EL (cell line): ENCODE results near the gene TMTC2.

Experiments used
- DNase-seq: peaks from one replicate; pipeline ENCODE4 v3.0.0-alpha.2; 2016

TMTC2 gene

GRCh38 chr12:83153177-83153576 is 466.5 kb downstream of the TMTC2 start:
- DNase-seq = no peak

GRCh38 chr12:83156815-83157214 is 470.1 kb downstream of the TMTC2 start:
- no peak for DNase-seq

GRCh38 chr12:83157604-83158003 is 470.9 kb downstream of the TMTC2 start:
- no peak for DNase-seq

- no peak for DNase-seq
Observed at GRCh38 chr12:83158613-83159207, 472.0 kb downstream of the TMTC2 start.

GRCh38 chr12:83161456-83161855 is 474.8 kb downstream of the TMTC2 start:
- DNase-seq = peak; percentile 7

- DNase-seq = no peak
Observed at GRCh38 chr12:83168751-83169150, 482.0 kb downstream of the TMTC2 start.

GRCh38 chr12:83172441-83172840 is 485.7 kb downstream of the TMTC2 start:
- DNase-seq = no peak

- DNase-seq = no peak
Observed at GRCh38 chr12:83172866-83173649, 486.4 kb downstream of the TMTC2 start.

- DNase-seq = no peak
Observed at GRCh38 chr12:83179999-83180398, 493.3 kb downstream of the TMTC2 start.

GRCh38 chr12:83181074-83181473 is 494.4 kb downstream of the TMTC2 start:
- DNase-seq = no peak

GRCh38 chr12:83183132-83183531 is 496.4 kb downstream of the TMTC2 start:
- DNase-seq = no peak
